Measurements from ENCODE around the gene AGT. TPM values are rescaled to one million over a fixed set of nuclear protein-coding genes. Genes with fewer than 3 reads are reported as not detected.

The AGT gene
- total RNA-seq, 1 donor from 2014 or later: 79.0 TPM

- no peaks in the 10 kb centered on the region for H3K27me3 ChIP-seq
- no peaks in the 10 kb centered on the region for H3K4me1 ChIP-seq
- H3K36me3 ChIP-seq: no peaks in the 10 kb centered on the region
- intact Hi-C loops (cut with DNase I): no loop called here
- no peak overlapping the region for H3K27ac ChIP-seq
- no peak for TF ChIP-seq CTCF (IDR thresholded peaks at IDR 0.05)
- H3K9me3 ChIP-seq: no peaks in the 10 kb centered on the region
- no peak overlapping the region for H3K4me3 ChIP-seq
- DNase-seq (ENCODE audit: low spot score in 2 of 2): no peak
Observed at GRCh38 chr1:230739564-230740290, 25.8 kb upstream of the AGT start.

GRCh38 chr1:230737622-230738262 lies 23.8 kb upstream of the AGT start:
- Histone ChIP-seq H3K9me3 (no peaks in the 10 kb centered on the region), H3K36me3 (no peaks in the 10 kb centered on the region), H3K27ac (no peak overlapping the region), H3K4me3 (no peak overlapping the region), H3K27me3 (no peaks in the 10 kb centered on the region), H3K4me1 (no peaks in the 10 kb centered on the region)
- no peak for TF ChIP-seq CTCF (IDR thresholded peaks at IDR 0.05)
- intact Hi-C loops (cut with DNase I): no loop called here
- DNase-seq (ENCODE audit: low spot score in 2 of 2): no peak

GRCh38 chr1:230735447-230735846 lies 21.5 kb upstream of the AGT start:
- Histone ChIP-seq H3K36me3 (no peaks in the 10 kb centered on the region), H3K4me3 (no peak overlapping the region), H3K9me3 (no peaks in the 10 kb centered on the region), H3K27me3 (no peaks in the 10 kb centered on the region), H3K27ac (no peak overlapping the region), H3K4me1 (no peaks in the 10 kb centered on the region)
- intact Hi-C loops (cut with DNase I): no loop called here
- TF ChIP-seq CTCF (IDR thresholded peaks at IDR 0.05): no peak
- no peak for DNase-seq (ENCODE audit: low spot score in 2 of 2)

- Histone ChIP-seq H3K4me3 (no peak overlapping the region), H3K27me3 (no peaks in the 10 kb centered on the region), H3K4me1 (no peaks in the 10 kb centered on the region), H3K27ac (no peak overlapping the region), H3K9me3 (no peaks in the 10 kb centered on the region), H3K36me3 (no peaks in the 10 kb centered on the region)
- intact Hi-C loops (cut with DNase I): no loop called here
- no peak for DNase-seq (ENCODE audit: low spot score in 2 of 2)
- no peak for TF ChIP-seq CTCF (IDR thresholded peaks at IDR 0.05)
Observed at GRCh38 chr1:230730977-230731376, 17.1 kb upstream of the AGT start.

- Histone ChIP-seq H3K9me3 (no peaks in the 10 kb centered on the region), H3K4me3 (no peak overlapping the region), H3K27ac (no peak overlapping the region), H3K36me3 (no peaks in the 10 kb centered on the region), H3K4me1 (peaks cover 0 to 4% of the 10 kb centered on the region in 2 donors), H3K27me3 (no peaks in the 10 kb centered on the region)
- DNase-seq (ENCODE audit: low spot score in 2 of 2): peak in 1 of 2 donors; percentile 50
- TF ChIP-seq CTCF (IDR thresholded peaks at IDR 0.05): no peak
- intact Hi-C loops (cut with DNase I): no loop called here
Observed at GRCh38 chr1:230728710-230729392, 14.9 kb upstream of the AGT start.

Measured in ascending aorta (tissue), 2 donors.